IMR-90 (cell line): Measurements from ENCODE around the gene ATP1A3. TPM values are rescaled to one million over a fixed set of nuclear protein-coding genes. Genes with fewer than 3 reads are reported as not detected.

Source experiments
- ATAC-seq: fragments of 200-7000 bp; cut with Tn5 transposase; 2 replicates; pipeline ENCODE4 v1.9.1; 2020; ENCODE audit warnings: low read depth, mild to moderate bottlenecking, moderate library complexity
- BruUV-seq: library from RNA; stranded (reverse); fragments of 400-500 nt; replicated peaks from 2 replicates; lab custom pipeline; 2021; lab: Mats Ljungman, UMichigan
- CTCF ChIA-PET: fragments of 300-600 bp; formaldehyde crosslinking; extraction: SDS; loops from one replicate; lab custom pipeline; 2021; ENCODE audit warnings: antibody characterized with exemption; lab: Yijun Ruan, JAX
- POLR2A ChIA-PET: fragments of 300-600 bp; sonication (Branson Sonifier 250); formaldehyde crosslinking; loops from one replicate; lab custom pipeline; 2022; ENCODE audit warnings: antibody characterized with exemption; ENCODE audit not compliant: unreplicated experiment; lab: Charles Lee
- DNase-seq: peaks from one replicate; pipeline ENCODE4 v3.0.0; 2013
- H2AFZ ChIP-seq: replicated peaks from 2 replicates; pipeline ENCODE3; 2013; ENCODE audit warnings: low read length, mild to moderate bottlenecking; ENCODE audit not compliant: poor library complexity
- H2AK5ac ChIP-seq: 2 replicates; pipeline ENCODE4 v1.6.1; 2013; ENCODE audit warnings: low read depth, low read length, inconsistent platforms
- H2AK9ac ChIP-seq: replicated peaks from 2 replicates; pipeline ENCODE3; 2013; ENCODE audit warnings: mild to moderate bottlenecking, low read depth, low read length, moderate library complexity; ENCODE audit not compliant: poor library complexity
- H2BK120ac ChIP-seq: 2 replicates; pipeline ENCODE4 v1.6.1; 2013; ENCODE audit warnings: low read depth, low read length, inconsistent platforms
- H2BK15ac ChIP-seq: 3 replicates; pipeline ENCODE4 v1.6.1; 2013; ENCODE audit warnings: low read depth, low read length, inconsistent platforms
- H2BK20ac ChIP-seq: 2 replicates; pipeline ENCODE4 v1.6.1; 2013; ENCODE audit warnings: low read depth, mild to moderate bottlenecking, inconsistent platforms, low read length, moderate library complexity
- H2BK5ac ChIP-seq: 2 replicates; pipeline ENCODE4 v1.6.1; 2013; ENCODE audit warnings: mild to moderate bottlenecking, low read depth, low read length, inconsistent platforms; ENCODE audit not compliant: poor library complexity, severe bottlenecking
- H3K14ac ChIP-seq: replicated peaks from 2 replicates; pipeline ENCODE4 v1.6.1; 2013; ENCODE audit warnings: low read depth, low read length, inconsistent platforms
- H3K18ac ChIP-seq: 2 replicates; pipeline ENCODE4 v1.6.1; 2013; ENCODE audit warnings: low read depth, low read length, control low read depth
- H3K23ac ChIP-seq: 2 replicates; pipeline ENCODE4 v1.6.1; 2013; ENCODE audit warnings: low read depth, low read length, inconsistent platforms
- H3K27ac ChIP-seq: 2 replicates; pipeline ENCODE4 v1.5.1; 2013; ENCODE audit warnings: mild to moderate bottlenecking, control low read depth, low read length; ENCODE audit not compliant: insufficient read depth
- H3K27me3 ChIP-seq: 2 replicates; pipeline ENCODE4 v1.6.1; 2013; ENCODE audit warnings: low read length; ENCODE audit not compliant: control insufficient read depth, insufficient read depth
- H3K36me3 ChIP-seq: 2 replicates; pipeline ENCODE4 v1.6.1; 2013; ENCODE audit warnings: low read length, mixed read lengths; ENCODE audit not compliant: control insufficient read depth, insufficient read depth
- H3K4ac ChIP-seq: 2 replicates; pipeline ENCODE4 v1.6.1; 2013; ENCODE audit warnings: low read depth, low read length, inconsistent platforms
- H3K4me1 ChIP-seq: 2 replicates; pipeline ENCODE4 v1.6.1; 2013; ENCODE audit warnings: low read length, mixed read lengths; ENCODE audit not compliant: control insufficient read depth, insufficient read depth
- H3K4me2 ChIP-seq: 2 replicates; pipeline ENCODE4 v1.6.1; 2013; ENCODE audit warnings: low read depth, mild to moderate bottlenecking, control low read depth, low read length, moderate library complexity
- H3K4me3 ChIP-seq: 2 replicates; pipeline ENCODE4 v1.5.1; 2013; ENCODE audit warnings: low read depth, mild to moderate bottlenecking, control low read depth, low read length, moderate library complexity; ENCODE audit not compliant: insufficient read depth
- H3K56ac ChIP-seq: 2 replicates; pipeline ENCODE4 v1.6.1; 2013; ENCODE audit warnings: low read length, inconsistent platforms; ENCODE audit not compliant: insufficient read depth; ENCODE audit errors: extremely low read depth
- H3K79me1 ChIP-seq, 2 experiments: 2 replicates each; pipeline ENCODE4 v1.6.1; 2013; ENCODE audit warnings: low read length in 2 of 2, inconsistent platforms in 1 of 2, low read depth in 1 of 2
- H3K9ac ChIP-seq: 2 replicates; pipeline ENCODE4 v1.6.1; 2013; ENCODE audit warnings: low read depth, low read length, control low read depth
- H3K9me1 ChIP-seq: 2 replicates; pipeline ENCODE4 v1.6.1; 2013; ENCODE audit warnings: low read length, inconsistent platforms; ENCODE audit not compliant: insufficient read depth
- H3K9me3 ChIP-seq: 2 replicates; pipeline ENCODE4 v1.6.1; 2013; ENCODE audit warnings: low read length; ENCODE audit not compliant: control insufficient read depth, insufficient read depth
- H4K20me1 ChIP-seq: 2 replicates; pipeline ENCODE4 v1.6.1; 2013; ENCODE audit warnings: low read length, inconsistent platforms; ENCODE audit not compliant: insufficient read depth
- H4K5ac ChIP-seq: 2 replicates; pipeline ENCODE4 v1.6.1; 2013; ENCODE audit warnings: mild to moderate bottlenecking, low read depth, low read length, control low read depth
- H4K8ac ChIP-seq, 2 experiments: 2 replicates each; pipeline ENCODE4 v1.6.1; 2013; ENCODE audit warnings: low read depth in 2 of 2, low read length in 2 of 2, control low read depth in 1 of 2, inconsistent platforms in 1 of 2
- H4K91ac ChIP-seq: 2 replicates; pipeline ENCODE4 v1.6.1; 2013; ENCODE audit warnings: low read depth, low read length, inconsistent platforms; ENCODE audit not compliant: insufficient read depth
- MXI1 ChIP-seq: IDR thresholded peaks from 2 replicates; pipeline ENCODE4 v1.6.1; 2012; ENCODE audit warnings: low read depth, mild to moderate bottlenecking, low read length, moderate library complexity, borderline replicate concordance
- WGBS, 2 experiments: methylation state at CpG; one replicate each; pipeline versions ENCODE4 v1.1.5 to v1.1.7; 2013; ENCODE audit warnings: missing lambda C conversion rate in 2 of 2; ENCODE audit not compliant: insufficient read length in 1 of 2; ENCODE audit errors: extremely low coverage in 2 of 2; 5-methylcytosine and 5-hydroxymethylcytosine counted together
- dilution Hi-C: fragments of 300-500 bp; cut with HindIII; formaldehyde crosslinking; loops from one replicate; pipeline ENCODE4 v1.14.3; 2018; ENCODE audit warnings: low sequenced_read_pairs; ENCODE audit not compliant: unreplicated experiment
- in situ Hi-C: fragments of 300-500 bp; cut with MboI; formaldehyde crosslinking; loops from 3 replicates; pipeline ENCODE4 v1.14.3; 2019; ENCODE audit warnings: low sequenced_read_pairs, inconsistent platforms, mixed read lengths
- intact Hi-C: fragments of 100-400 bp; cut with micrococcal nuclease; formaldehyde crosslinking; loops from 2 replicates; pipeline ENCODE4 v1.10.0; 2022
- polyA plus RNA-seq, 3 experiments: library from polyadenylated mRNA; depleted of rRNA; stranded (reverse); fragments of >200 nt; gene quantifications; 2 replicates each; pipeline ENCODE4 v1.2.3, GENCODE V29; 2012; ENCODE audit warnings: low replicate concordance in 1 of 3
- total RNA-seq: library from RNA; depleted of rRNA; stranded (reverse); fragments of >200 nt; gene quantifications from 2 replicates; pipeline ENCODE4 v1.2.3, GENCODE V29; 2012
- TF ChIP-seq, protein P1 (sequence below): conservative IDR thresholded peaks from 2 replicates; pipeline ENCODE4 v1.5.1; 2012; ENCODE audit warnings: mild to moderate bottlenecking, low read depth, low read length, improper control_type of control experiment

Gene ATP1A3
- total and polyA plus RNA-seq, 2 of the 4 experiments (the other 2 are of a cell fraction): under 0.01 to 0.12 TPM

DNA sequence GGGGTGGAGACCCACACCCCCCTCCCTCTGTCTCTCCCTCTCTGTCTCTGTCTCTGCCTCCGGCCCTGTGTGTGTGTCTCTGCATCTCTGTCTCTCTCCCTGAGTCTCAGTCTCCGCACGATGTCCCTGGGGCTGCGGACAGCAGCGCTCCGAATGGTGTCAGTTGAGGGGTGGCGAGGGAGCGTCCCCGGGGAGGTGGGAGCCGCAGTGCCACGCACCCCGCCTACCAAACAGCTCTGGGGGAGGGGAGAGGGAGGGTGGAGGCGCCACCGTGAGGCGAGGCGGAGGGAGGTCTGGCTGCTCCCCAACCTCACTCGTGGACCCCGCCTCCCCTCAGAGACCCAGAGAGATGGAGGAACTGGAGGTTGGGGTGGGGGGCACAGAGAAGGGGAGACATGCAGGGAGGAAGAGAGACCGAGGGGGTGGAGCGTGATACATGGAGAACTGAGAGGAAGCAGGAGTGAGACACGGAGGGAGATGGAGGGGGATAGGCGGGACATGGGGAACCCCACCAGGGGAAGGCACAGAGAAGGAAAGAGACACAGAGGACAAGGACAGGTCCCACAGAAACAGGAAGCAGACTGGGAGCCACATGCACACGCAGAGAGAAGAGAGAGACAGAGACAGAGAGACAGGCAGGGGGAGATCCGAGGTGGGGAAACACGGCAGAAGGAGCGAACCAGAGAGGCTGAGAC is 73.0 kb downstream of the ATP1A3 start:
- Histone ChIP-seq H3K36me3 (no peaks in the 10 kb centered on the region), H2BK5ac (no peak overlapping the region), H2BK120ac (no peak overlapping the region), H4K8ac (no peak overlapping the region), H2AFZ (no peak overlapping the region), H3K4me2 (no peak overlapping the region), H2BK15ac (no peak overlapping the region), H3K4me3 (no peak overlapping the region), H3K18ac (no peak overlapping the region), H3K9me1 (peaks cover 20% of the 10 kb centered on the region), H3K27ac (no peak overlapping the region), H3K23ac (no peak overlapping the region), H3K79me1 (no peaks in the 10 kb centered on the region), H3K9ac (no peak overlapping the region), H2BK20ac (no peak overlapping the region), H3K4me1 (no peaks in the 10 kb centered on the region), H4K91ac (no peak overlapping the region), H3K9me3 (no peaks in the 10 kb centered on the region), H3K4ac (no peak overlapping the region), H2AK5ac (no peak overlapping the region), H3K14ac (no peak overlapping the region), H4K5ac (no peak overlapping the region), H3K27me3 (peaks cover 87% of the 10 kb centered on the region), H3K56ac (no peak overlapping the region), H2AK9ac (no peak overlapping the region), H4K20me1 (peaks cover 25% of the 10 kb centered on the region)
- ATAC-seq: 0 out of 2 replicates have a peak, but pooled peaks have one; percentile 10
- 4% methylated on average over 4 of the region's 26 CpGs; no CpG with 5 or more reads in 1 of the 2 experiments for WGBS, 2 experiments
- no peak for DNase-seq
- intact Hi-C loops: no loop called here
- POLR2A ChIA-PET: no interaction called here
- dilution Hi-C loops: no loop called here
- in situ Hi-C loops: no loop called here
- CTCF ChIA-PET: no interaction called here
- BruUV-seq: no TSS peak
- no peak for TF ChIP-seq MXI1
- TF ChIP-seq, protein P1, sequence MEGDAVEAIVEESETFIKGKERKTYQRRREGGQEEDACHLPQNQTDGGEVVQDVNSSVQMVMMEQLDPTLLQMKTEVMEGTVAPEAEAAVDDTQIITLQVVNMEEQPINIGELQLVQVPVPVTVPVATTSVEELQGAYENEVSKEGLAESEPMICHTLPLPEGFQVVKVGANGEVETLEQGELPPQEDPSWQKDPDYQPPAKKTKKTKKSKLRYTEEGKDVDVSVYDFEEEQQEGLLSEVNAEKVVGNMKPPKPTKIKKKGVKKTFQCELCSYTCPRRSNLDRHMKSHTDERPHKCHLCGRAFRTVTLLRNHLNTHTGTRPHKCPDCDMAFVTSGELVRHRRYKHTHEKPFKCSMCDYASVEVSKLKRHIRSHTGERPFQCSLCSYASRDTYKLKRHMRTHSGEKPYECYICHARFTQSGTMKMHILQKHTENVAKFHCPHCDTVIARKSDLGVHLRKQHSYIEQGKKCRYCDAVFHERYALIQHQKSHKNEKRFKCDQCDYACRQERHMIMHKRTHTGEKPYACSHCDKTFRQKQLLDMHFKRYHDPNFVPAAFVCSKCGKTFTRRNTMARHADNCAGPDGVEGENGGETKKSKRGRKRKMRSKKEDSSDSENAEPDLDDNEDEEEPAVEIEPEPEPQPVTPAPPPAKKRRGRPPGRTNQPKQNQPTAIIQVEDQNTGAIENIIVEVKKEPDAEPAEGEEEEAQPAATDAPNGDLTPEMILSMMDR: no peak
